Lower leg skin (tissue), 3 donors: ENCODE measurements around the gene ABCA13.

Source experiments
- POLR2A ChIP-seq, 2 donors: fragments of 450-650 bp; IDR thresholded peaks; one replicate each; pipeline ENCODE4 v1.6.1; 2016 to 2017; ENCODE audit warnings: antibody characterized with exemption in 2 of 2, mild to moderate bottlenecking in 1 of 2, moderate library complexity in 1 of 2
- TF ChIP-seq, protein P1 (sequence below), 3 donors: fragments of 450-650 bp; IDR thresholded peaks; one replicate each; pipeline ENCODE4 v1.5.1; 2016; ENCODE audit warnings: antibody characterized with exemption in 3 of 3, mild to moderate bottlenecking in 3 of 3, moderate library complexity in 2 of 3

DNA sequence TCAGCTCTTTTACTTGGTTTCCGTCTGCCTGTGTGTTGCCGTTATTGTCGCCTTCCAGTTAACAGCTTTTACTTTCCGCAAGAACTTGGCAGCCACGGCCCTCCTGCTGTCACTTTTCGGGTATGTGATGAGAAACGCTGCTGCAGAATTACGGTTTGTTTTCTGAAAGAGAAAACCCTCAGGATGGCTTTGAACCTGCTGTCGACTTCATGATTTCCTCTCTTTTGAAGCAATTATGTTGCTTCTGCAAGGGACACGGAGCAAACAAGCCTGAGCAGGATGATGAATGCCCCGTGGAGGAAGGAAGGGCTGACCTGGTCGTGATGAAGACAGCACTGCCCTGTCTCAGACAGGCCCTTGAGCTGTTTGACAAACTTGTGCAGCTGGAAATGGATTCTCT, 339.8 kb downstream of the ABCA13 start:
- TF ChIP-seq, protein P1, sequence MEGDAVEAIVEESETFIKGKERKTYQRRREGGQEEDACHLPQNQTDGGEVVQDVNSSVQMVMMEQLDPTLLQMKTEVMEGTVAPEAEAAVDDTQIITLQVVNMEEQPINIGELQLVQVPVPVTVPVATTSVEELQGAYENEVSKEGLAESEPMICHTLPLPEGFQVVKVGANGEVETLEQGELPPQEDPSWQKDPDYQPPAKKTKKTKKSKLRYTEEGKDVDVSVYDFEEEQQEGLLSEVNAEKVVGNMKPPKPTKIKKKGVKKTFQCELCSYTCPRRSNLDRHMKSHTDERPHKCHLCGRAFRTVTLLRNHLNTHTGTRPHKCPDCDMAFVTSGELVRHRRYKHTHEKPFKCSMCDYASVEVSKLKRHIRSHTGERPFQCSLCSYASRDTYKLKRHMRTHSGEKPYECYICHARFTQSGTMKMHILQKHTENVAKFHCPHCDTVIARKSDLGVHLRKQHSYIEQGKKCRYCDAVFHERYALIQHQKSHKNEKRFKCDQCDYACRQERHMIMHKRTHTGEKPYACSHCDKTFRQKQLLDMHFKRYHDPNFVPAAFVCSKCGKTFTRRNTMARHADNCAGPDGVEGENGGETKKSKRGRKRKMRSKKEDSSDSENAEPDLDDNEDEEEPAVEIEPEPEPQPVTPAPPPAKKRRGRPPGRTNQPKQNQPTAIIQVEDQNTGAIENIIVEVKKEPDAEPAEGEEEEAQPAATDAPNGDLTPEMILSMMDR (IDR thresholded peaks at IDR 0.05) = no peak
- no peak for TF ChIP-seq POLR2A (IDR thresholded peaks at IDR 0.05)
